Measurements from ENCODE around the gene SLC44A4. TPM values are rescaled to one million over a fixed set of nuclear protein-coding genes. Genes with fewer than 3 reads are reported as not detected.
"Not testable (repeated sequence)": the region's sequence is repeated elsewhere in the genome, so short reads cannot be mapped to it uniquely, and the experiment has no call there.

The SLC44A4 gene
- polyA plus RNA-seq, 1 experiment: 0.04 TPM

DNA sequence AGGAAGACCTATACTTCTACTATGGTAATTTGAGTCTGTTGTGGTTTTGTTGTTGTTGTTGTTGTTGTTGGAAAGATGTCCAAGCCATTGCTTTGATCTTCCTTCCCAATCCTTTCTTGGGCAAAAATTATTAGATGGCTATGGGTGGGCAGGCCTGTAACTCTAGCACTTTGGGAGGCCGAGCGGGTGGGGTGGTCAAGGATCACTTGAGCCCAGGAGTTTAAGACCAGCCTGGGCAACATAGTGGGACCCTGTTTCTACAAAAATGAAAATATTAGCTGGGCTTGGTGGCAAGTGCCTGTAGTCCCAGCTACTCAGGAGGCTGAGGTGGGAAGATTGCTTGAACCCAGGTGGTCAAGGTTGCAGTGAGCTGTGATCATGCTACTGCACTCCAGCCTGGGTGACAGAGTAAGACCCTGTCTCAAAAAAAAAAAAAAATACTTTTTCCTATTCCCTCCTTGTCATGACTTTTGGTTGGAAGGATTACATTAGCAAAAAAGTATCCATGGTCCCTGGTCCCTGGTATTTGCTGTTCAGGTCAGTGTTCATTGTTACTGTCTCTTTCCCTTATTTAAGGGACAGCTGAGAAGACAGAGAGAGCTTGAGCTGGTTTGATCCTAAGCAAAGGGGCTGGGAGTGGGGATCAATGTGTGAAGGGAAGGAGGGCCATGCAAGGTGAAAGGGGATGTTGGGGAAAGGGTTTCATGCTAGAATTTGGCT, 27.9 kb downstream of the SLC44A4 start:
- no peaks in the 10 kb centered on the region for H3K27me3 ChIP-seq (ENCODE audit: control insufficient read depth, insufficient read depth, low read length)
- no peak for DNase-seq (ENCODE audit: low read depth, low spot score)
- peaks cover 4% of the 10 kb centered on the region; the same call in 1 of the 2 replicates for H3K9me3 ChIP-seq (ENCODE audit: control insufficient read depth, insufficient read depth, low read length)
- H3K27ac ChIP-seq (ENCODE audit: low read depth, low read length): no peak overlapping the region
- TF ChIP-seq, protein P1, sequence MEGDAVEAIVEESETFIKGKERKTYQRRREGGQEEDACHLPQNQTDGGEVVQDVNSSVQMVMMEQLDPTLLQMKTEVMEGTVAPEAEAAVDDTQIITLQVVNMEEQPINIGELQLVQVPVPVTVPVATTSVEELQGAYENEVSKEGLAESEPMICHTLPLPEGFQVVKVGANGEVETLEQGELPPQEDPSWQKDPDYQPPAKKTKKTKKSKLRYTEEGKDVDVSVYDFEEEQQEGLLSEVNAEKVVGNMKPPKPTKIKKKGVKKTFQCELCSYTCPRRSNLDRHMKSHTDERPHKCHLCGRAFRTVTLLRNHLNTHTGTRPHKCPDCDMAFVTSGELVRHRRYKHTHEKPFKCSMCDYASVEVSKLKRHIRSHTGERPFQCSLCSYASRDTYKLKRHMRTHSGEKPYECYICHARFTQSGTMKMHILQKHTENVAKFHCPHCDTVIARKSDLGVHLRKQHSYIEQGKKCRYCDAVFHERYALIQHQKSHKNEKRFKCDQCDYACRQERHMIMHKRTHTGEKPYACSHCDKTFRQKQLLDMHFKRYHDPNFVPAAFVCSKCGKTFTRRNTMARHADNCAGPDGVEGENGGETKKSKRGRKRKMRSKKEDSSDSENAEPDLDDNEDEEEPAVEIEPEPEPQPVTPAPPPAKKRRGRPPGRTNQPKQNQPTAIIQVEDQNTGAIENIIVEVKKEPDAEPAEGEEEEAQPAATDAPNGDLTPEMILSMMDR (IDR thresholded peaks at IDR 0.05; ENCODE audit: low read depth, low read length): no peak
- H3K4me3 ChIP-seq (ENCODE audit: low read depth, low read length): no peak overlapping the region
- ChIA-PET POLR2A (interaction anchor here (0.7 kb wide), 1 partner anchor 113 kb away, joined by 5 read pairs; no protein-coding TSS in a partner anchor), CTCF (interaction anchor here (1.2 kb wide), 1 partner anchor 60 kb away, joined by 3 read pairs; no protein-coding TSS in a partner anchor)

DNA sequence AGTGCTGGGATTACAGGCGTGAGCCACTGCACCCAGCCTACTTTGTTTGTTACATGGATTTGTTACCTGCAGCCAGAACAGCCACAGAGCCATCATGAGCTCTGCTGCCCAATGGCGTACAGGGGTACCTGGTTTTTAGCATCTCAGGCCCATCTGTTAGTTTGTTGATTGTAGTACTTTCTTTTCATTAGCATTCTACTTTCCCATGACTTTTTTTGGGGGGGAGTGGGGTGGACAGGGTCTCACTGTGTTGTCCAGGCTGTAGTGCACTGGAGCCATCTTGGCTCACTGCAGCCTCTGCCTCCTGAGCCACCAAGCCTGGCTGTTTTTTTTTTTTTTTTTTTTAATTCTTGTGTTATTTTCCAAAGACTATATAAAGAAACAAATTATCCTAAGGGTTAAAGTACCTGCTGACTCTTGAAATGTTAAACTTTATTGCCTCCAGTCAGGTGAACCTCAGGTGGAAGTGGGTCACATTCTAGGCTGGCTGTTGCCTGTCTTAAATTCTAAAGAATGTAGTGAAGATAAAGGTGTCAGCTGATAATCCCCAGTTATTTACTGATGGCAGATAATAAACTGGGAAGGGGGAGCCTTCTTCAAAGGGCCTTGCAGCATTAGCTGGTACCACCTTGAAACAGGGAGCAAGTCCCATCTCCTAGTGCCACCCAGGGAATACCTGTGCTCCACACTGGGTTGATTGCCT, 31.4 kb downstream of the SLC44A4 start:
- Histone ChIP-seq H3K27me3 (ENCODE audit: control insufficient read depth, insufficient read depth, low read length) (no peaks in the 10 kb centered on the region), H3K9me3 (ENCODE audit: control insufficient read depth, insufficient read depth, low read length) (peaks cover 4% of the 10 kb centered on the region; the same call in 1 of the 2 replicates), H3K27ac (ENCODE audit: low read depth, low read length) (no peak overlapping the region), H3K4me3 (ENCODE audit: low read depth, low read length) (no peak overlapping the region)
- POLR2A ChIA-PET: interaction anchor here (0.7 kb wide), 1 partner anchor 16 kb away, joined by 4 read pairs; no protein-coding TSS in a partner anchor
- TF ChIP-seq, protein P1 (IDR thresholded peaks at IDR 0.05; ENCODE audit: low read depth, low read length): no peak
- DNase-seq (ENCODE audit: low read depth, low spot score): no peak
- CTCF ChIA-PET: interaction anchor here (0.7 kb wide), 1 partner anchor 179 kb away, joined by 17 read pairs; no protein-coding TSS in a partner anchor

DNA sequence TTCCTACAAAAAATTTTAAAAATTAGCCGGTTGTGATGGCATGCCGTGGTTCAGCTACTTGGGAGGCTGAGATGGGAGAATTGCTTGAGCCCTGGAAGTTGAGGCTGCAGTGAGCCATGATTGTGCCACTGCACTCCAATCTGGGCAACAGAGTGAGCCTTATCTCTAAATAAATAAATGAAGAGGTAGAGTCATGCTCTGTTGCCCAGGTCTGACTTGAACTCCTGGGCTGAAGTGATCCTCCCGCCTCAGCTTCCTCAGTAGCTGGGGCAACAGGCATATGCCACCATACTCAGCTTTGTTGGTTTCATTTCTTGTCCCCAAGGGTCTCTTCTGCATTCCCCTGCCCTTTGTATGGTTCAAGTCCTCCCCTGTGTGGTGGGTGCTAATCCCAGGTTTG, 34.3 kb downstream of the SLC44A4 start:
- CTCF ChIA-PET: no interaction called here
- H3K4me3 ChIP-seq (ENCODE audit: low read depth, low read length): no peak overlapping the region
- H3K9me3 ChIP-seq (ENCODE audit: control insufficient read depth, insufficient read depth, low read length): no peaks in the 10 kb centered on the region; the same call in 1 of the 2 replicates
- no peak for DNase-seq (ENCODE audit: low read depth, low spot score)
- no peak overlapping the region for H3K27ac ChIP-seq (ENCODE audit: low read depth, low read length)
- POLR2A ChIA-PET: interaction anchor here (0.7 to 1.2 kb wide), 4 partner anchors 9 to 17 kb away, joined by 3 read pairs; partner anchors contain the start of gene HSPA1B
- H3K27me3 ChIP-seq (ENCODE audit: control insufficient read depth, insufficient read depth, low read length): no peaks in the 10 kb centered on the region
- TF ChIP-seq, protein P1 (IDR thresholded peaks at IDR 0.05; ENCODE audit: low read depth, low read length): no peak

DNA sequence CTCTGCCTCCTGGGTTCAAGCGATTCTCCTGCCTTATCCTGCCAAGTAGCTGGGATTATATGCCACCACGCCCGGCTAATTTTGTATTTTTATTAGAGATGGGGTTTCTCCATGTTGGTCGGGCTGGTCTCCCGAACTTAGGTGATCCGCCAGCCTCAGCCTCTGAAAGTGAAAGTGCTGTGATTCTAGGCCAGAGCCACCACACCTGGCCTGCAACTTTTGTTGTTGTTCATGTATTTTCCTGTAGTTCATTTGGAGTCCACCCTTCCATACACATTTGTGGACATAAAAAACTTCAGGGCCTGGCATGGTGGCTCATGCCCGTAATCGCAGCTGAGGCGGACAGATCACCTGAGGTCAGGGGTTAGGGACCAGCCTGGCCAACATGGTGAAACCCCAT, 36.7 kb downstream of the SLC44A4 start:
- ChIA-PET CTCF (no interaction called here), POLR2A (no interaction called here)
- Histone ChIP-seq H3K4me3 (ENCODE audit: low read depth, low read length) (no peak overlapping the region), H3K9me3 (ENCODE audit: control insufficient read depth, insufficient read depth, low read length) (no peaks in the 10 kb centered on the region; the same call in 1 of the 2 replicates), H3K27ac (ENCODE audit: low read depth, low read length) (no peak overlapping the region), H3K27me3 (ENCODE audit: control insufficient read depth, insufficient read depth, low read length) (no peaks in the 10 kb centered on the region)
- TF ChIP-seq, protein P1 (IDR thresholded peaks at IDR 0.05; ENCODE audit: low read depth, low read length): no peak
- no peak for DNase-seq (ENCODE audit: low read depth, low spot score)

DNA sequence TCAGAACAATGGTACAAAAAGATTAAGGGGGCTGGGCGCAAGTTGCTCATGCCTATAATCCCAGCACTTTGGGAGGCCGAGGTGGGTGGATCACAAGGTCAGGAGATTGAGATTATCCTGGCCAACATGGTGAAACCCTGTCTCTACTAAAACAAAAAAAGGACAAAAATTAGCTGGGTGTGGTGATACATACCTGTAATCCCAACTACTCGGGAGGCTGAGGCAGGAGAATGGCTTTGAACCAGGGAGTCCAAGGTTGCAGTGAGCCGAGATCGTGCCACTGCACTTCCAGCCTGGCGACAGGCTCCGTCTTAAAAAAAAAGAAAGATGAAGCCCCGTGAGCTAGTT, 39.0 kb downstream of the SLC44A4 start:
- not testable (repeated sequence) for H3K9me3 ChIP-seq (ENCODE audit: control insufficient read depth, insufficient read depth, low read length); H3K27me3 ChIP-seq (ENCODE audit: control insufficient read depth, insufficient read depth, low read length)
- CTCF ChIA-PET: interaction anchor here (0.8 to 1.6 kb wide), 2 partner anchors 10 to 48 kb away, joined by 3 to 5 read pairs; no protein-coding TSS in a partner anchor

More for the DNA sequence above, 39.0 kb downstream of the SLC44A4 start:
- not testable (repeated sequence) for H3K27ac ChIP-seq (ENCODE audit: low read depth, low read length); DNase-seq (ENCODE audit: low read depth, low spot score); H3K4me3 ChIP-seq (ENCODE audit: low read depth, low read length)
- POLR2A ChIA-PET: interaction anchor here (0.7 to 1.6 kb wide), 2 partner anchors 44 to 1208 kb away, joined by 4 read pairs; no protein-coding TSS in a partner anchor
